Measurements from ENCODE around the gene NRP2.

DNA sequence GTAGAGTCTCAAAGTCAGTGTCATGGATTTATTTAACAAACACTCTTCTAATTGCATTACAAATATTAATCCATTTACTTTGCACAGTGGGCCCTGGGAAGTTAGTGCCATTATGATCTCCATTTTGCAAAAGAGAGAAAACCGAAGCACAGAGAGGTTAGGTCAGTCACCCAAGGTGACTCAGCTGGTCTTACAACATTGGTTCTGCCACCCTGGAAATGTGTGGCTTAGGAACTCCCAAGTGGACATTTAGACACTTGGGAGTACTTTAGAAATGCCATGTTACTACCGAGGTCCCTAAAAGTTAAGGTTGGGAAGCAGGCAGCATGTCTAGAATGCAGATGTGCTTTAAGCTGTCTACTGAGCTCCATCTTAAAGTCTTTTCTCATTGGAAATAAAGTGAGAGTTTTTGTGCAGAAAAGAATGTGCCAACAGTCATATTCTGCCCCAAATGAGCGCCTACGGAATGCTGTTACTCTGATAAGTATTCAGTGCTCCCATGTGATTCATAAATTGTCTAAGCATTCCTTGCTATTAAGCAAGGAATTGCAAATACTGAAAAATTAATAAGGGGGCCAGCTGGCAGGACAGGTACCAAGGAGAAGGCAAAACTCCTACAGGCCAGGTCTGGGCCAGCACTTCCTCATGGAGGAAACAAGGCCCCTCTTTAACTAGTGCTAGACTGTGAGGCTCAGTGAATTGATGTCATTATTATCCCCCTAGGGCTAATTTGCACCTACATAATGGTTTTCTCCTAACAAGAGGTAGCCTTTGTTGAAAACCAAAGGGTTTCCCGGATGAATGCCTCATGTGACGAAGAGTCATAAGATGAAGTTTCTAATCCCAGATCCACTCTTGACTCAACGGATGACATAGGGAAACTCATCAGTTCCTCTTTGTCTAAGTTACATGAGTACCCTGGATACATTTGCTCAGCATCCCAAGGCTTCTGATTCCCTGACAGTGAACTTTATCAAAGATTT is 16.3 kb downstream of the NRP2 start:
- TF ChIP-seq, protein P1, sequence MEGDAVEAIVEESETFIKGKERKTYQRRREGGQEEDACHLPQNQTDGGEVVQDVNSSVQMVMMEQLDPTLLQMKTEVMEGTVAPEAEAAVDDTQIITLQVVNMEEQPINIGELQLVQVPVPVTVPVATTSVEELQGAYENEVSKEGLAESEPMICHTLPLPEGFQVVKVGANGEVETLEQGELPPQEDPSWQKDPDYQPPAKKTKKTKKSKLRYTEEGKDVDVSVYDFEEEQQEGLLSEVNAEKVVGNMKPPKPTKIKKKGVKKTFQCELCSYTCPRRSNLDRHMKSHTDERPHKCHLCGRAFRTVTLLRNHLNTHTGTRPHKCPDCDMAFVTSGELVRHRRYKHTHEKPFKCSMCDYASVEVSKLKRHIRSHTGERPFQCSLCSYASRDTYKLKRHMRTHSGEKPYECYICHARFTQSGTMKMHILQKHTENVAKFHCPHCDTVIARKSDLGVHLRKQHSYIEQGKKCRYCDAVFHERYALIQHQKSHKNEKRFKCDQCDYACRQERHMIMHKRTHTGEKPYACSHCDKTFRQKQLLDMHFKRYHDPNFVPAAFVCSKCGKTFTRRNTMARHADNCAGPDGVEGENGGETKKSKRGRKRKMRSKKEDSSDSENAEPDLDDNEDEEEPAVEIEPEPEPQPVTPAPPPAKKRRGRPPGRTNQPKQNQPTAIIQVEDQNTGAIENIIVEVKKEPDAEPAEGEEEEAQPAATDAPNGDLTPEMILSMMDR (IDR thresholded peaks at IDR 0.05 in 4 of 5, conservative IDR thresholded peaks at IDR 0.05 in 1 of 5), result no peak
- no peak for TF ChIP-seq POLR2A (IDR thresholded peaks at IDR 0.05)

Data from gastrocnemius medialis (tissue), 4 donors.